Endodermal cell (in vitro differentiated cells): Measurements from ENCODE around the gene SACS. TPM values are rescaled to one million over a fixed set of nuclear protein-coding genes. Genes with fewer than 3 reads are reported as not detected.

Source experiments
- DNase-seq: peaks from one replicate; pipeline ENCODE4 v3.0.0-alpha.2; 2017
- H3K27ac ChIP-seq: 2 replicates; pipeline ENCODE4 v1.5.1; 2013; ENCODE audit warnings: mild to moderate bottlenecking, low read depth, low read length, moderate library complexity
- H3K27me3 ChIP-seq: 2 replicates; pipeline ENCODE4 v1.6.1; 2013; ENCODE audit warnings: mild to moderate bottlenecking, low read length, moderate library complexity; ENCODE audit not compliant: insufficient read depth, control insufficient read depth, poor library complexity, severe bottlenecking
- H3K36me3 ChIP-seq: 2 replicates; pipeline ENCODE4 v1.7.0; 2013; ENCODE audit warnings: mild to moderate bottlenecking, low read length, moderate library complexity; ENCODE audit not compliant: control insufficient read depth, insufficient read depth
- H3K4me1 ChIP-seq: one replicate; pipeline ENCODE4 v1.7.0; 2013; ENCODE audit warnings: low read length; ENCODE audit not compliant: control insufficient read depth, insufficient read depth
- H3K4me3 ChIP-seq: 2 replicates; pipeline ENCODE4 v1.5.1; 2013; ENCODE audit warnings: mild to moderate bottlenecking, low read length, moderate library complexity
- H3K9ac ChIP-seq: 2 replicates; pipeline ENCODE4 v1.6.1; 2013; ENCODE audit warnings: mild to moderate bottlenecking, low read length, moderate library complexity; ENCODE audit not compliant: poor library complexity, severe bottlenecking; ENCODE audit errors: extremely low read depth
- H3K9me3 ChIP-seq: 2 replicates; pipeline ENCODE4 v1.6.1; 2013; ENCODE audit warnings: mild to moderate bottlenecking, low read length, moderate library complexity; ENCODE audit not compliant: control insufficient read depth
- H3K27ac Mint-ChIP-seq: 2 replicates; pipeline ENCODE4 v1.8.0; 2020; ENCODE audit warnings: mixed read lengths
- H3K27me3 Mint-ChIP-seq: 2 replicates; pipeline ENCODE4 v1.8.0; 2021; ENCODE audit warnings: mild to moderate bottlenecking, mixed read lengths; ENCODE audit not compliant: insufficient read depth
- H3K36me3 Mint-ChIP-seq: 2 replicates; pipeline ENCODE4 v1.8.0; 2020; ENCODE audit warnings: low read depth, mixed read lengths
- H3K4me1 Mint-ChIP-seq: 2 replicates; pipeline ENCODE4 v1.8.0; 2020; ENCODE audit warnings: mixed read lengths
- H3K4me3 Mint-ChIP-seq: 2 replicates; pipeline ENCODE4 v1.8.0; 2020; ENCODE audit warnings: mild to moderate bottlenecking, moderate library complexity, mixed read lengths
- H3K9me3 Mint-ChIP-seq: 2 replicates; pipeline ENCODE4 v1.8.0; 2020; ENCODE audit warnings: mild to moderate bottlenecking, mixed read lengths
- WGBS, 2 experiments: methylation state at CpG; one replicate each; pipeline versions ENCODE4 v1.1.5 to v1.1.7; 2013; ENCODE audit warnings: missing lambda C conversion rate in 2 of 2, mixed read lengths in 1 of 2; ENCODE audit not compliant: insufficient coverage in 1 of 2, insufficient read length in 1 of 2; 5-methylcytosine and 5-hydroxymethylcytosine counted together
- total RNA-seq, 2 donors: library from RNA; stranded (reverse); fragmentation: NEBNext Ultra II Directional in 1 of 2; extraction: Animal tissue kit (Norgen Biotek cat#: 25700) in 1 of 2; gene quantifications; 2 replicates in 1 of 2; 3 replicates in 1 of 2; pipeline ENCODE4 v1.2.1, GENCODE V29; 2021
- TF ChIP-seq, protein P1 (sequence below): fragments of 200-600 bp; sonication (generic); conservative IDR thresholded peaks from 2 replicates; pipeline ENCODE4 v1.5.0; 2021; ENCODE audit warnings: antibody characterized with exemption, mild to moderate bottlenecking

SACS gene
- total RNA-seq, 2 donors from 2014 or later: 17.6 to 22.3 TPM

- H3K27ac Mint-ChIP-seq: no peak overlapping the region
- Histone ChIP-seq H3K4me1 (no peaks in the 10 kb centered on the region), H3K27me3 (no peaks in the 10 kb centered on the region), H3K36me3 (peaks cover 12% of the 10 kb centered on the region), H3K4me3 (peak overlapping the region; percentile 74), H3K27ac (no peak overlapping the region), H3K9ac (peak overlapping the region; percentile 15), H3K9me3 (no peaks in the 10 kb centered on the region)
- DNase-seq: peak; percentile 99
- 1 to 10% methylated on average over 11 to 117 of the region's 117 CpGs for WGBS, 2 experiments
- peak overlapping the region; percentile 56 for H3K4me3 Mint-ChIP-seq
- H3K27me3 Mint-ChIP-seq: peaks cover 2% of the 10 kb centered on the region
- peaks cover 11% of the 10 kb centered on the region for H3K36me3 Mint-ChIP-seq
- TF ChIP-seq, protein P1, sequence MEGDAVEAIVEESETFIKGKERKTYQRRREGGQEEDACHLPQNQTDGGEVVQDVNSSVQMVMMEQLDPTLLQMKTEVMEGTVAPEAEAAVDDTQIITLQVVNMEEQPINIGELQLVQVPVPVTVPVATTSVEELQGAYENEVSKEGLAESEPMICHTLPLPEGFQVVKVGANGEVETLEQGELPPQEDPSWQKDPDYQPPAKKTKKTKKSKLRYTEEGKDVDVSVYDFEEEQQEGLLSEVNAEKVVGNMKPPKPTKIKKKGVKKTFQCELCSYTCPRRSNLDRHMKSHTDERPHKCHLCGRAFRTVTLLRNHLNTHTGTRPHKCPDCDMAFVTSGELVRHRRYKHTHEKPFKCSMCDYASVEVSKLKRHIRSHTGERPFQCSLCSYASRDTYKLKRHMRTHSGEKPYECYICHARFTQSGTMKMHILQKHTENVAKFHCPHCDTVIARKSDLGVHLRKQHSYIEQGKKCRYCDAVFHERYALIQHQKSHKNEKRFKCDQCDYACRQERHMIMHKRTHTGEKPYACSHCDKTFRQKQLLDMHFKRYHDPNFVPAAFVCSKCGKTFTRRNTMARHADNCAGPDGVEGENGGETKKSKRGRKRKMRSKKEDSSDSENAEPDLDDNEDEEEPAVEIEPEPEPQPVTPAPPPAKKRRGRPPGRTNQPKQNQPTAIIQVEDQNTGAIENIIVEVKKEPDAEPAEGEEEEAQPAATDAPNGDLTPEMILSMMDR: peak; percentile 60
- H3K9me3 Mint-ChIP-seq: no peaks in the 10 kb centered on the region
- H3K4me1 Mint-ChIP-seq: peaks cover 3% of the 10 kb centered on the region
Observed at GRCh38 chr13:23375001-23375971, 58.2 kb downstream of the SACS start.

- no peak for DNase-seq
- Mint-ChIP-seq H3K4me1 (no peaks in the 10 kb centered on the region), H3K36me3 (peaks cover 34% of the 10 kb centered on the region), H3K27ac (no peak overlapping the region), H3K27me3 (peaks cover 2% of the 10 kb centered on the region), H3K4me3 (no peak overlapping the region), H3K9me3 (no peaks in the 10 kb centered on the region)
- H3K4me3 ChIP-seq: no peak overlapping the region
- no peak overlapping the region for H3K27ac ChIP-seq
- no peaks in the 10 kb centered on the region for H3K27me3 ChIP-seq
- TF ChIP-seq, protein P1: no peak
- H3K36me3 ChIP-seq: peaks cover 22% of the 10 kb centered on the region
- no peaks in the 10 kb centered on the region for H3K4me1 ChIP-seq
- no peak overlapping the region for H3K9ac ChIP-seq
- WGBS, 2 experiments: 79 to 88% methylated on average over 5 of the region's 5 CpGs
- no peaks in the 10 kb centered on the region for H3K9me3 ChIP-seq
Observed at GRCh38 chr13:23372264-23372906, 61.1 kb downstream of the SACS start.

GRCh38 chr13:23367907-23368306 lies 65.6 kb downstream of the SACS start:
- peaks cover 56% of the 10 kb centered on the region for H3K36me3 ChIP-seq
- no peak overlapping the region for H3K27ac ChIP-seq
- H3K4me3 ChIP-seq: no peak overlapping the region
- TF ChIP-seq, protein P1: no peak
- Mint-ChIP-seq H3K36me3 (peaks cover 66% of the 10 kb centered on the region), H3K9me3 (no peaks in the 10 kb centered on the region), H3K27ac (no peak overlapping the region), H3K4me3 (no peak overlapping the region), H3K27me3 (no peaks in the 10 kb centered on the region), H3K4me1 (no peaks in the 10 kb centered on the region)
- 83 to 98% methylated on average over 1 to 6 of the region's 6 CpGs for WGBS, 2 experiments
- no peaks in the 10 kb centered on the region for H3K27me3 ChIP-seq
- H3K4me1 ChIP-seq: no peaks in the 10 kb centered on the region
- no peak for DNase-seq
- H3K9me3 ChIP-seq: no peaks in the 10 kb centered on the region
- no peak overlapping the region for H3K9ac ChIP-seq
